Measurements from ENCODE around the gene OR10G6. TPM values are rescaled to one million over a fixed set of nuclear protein-coding genes. Genes with fewer than 3 reads are reported as not detected.

OR10G6 gene
- total RNA-seq, 2 experiments from 2014 or later: not detected

DNA sequence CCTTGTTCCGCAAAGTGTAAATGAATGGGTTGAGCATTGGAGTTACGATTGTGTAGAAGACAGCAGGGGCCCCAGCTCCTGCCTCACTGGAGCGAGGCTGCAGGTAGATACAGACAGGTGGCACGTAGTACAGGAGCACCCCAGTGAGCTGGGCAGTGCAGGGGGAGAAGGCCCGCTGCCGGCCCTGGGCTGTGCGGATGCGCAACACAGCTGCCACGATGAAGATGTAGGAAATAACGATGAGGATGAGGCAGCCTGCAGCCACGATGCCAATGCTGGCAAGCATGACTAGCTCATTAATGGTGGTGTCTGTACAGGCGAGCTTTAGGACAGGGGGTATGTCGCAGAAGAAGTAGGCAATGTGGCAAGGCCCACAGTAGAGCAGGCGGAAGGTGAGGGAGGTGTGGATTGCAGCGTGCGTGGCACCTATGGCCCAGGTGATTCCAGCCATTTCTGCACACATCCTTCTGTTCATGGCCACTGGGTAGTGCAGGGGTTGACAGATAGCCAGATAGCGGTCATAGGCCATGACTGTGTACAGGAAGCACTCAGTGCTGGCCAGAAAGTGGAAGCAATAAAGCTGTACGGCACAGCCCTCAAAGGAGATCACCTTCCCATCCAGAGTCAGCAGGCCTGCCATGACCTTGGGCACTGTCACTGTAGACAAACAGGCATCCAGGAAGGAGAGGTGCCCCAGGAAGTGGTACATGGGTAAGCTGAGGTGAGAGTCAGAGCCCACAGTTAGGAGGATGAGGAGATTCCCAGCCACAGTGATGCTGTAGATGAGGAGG, 18.0 kb downstream of the OR10G6 start:
- no peak for ATAC-seq (ENCODE audit: poor library complexity)
- Mint-ChIP-seq H3K27me3 (peaks cover 21% of the 10 kb centered on the region), H3K9me3 (peaks cover 4% of the 10 kb centered on the region), H3K36me3 (ENCODE audit: low read depth) (no peaks in the 10 kb centered on the region), H3K27ac (no peak overlapping the region), H3K4me1 (ENCODE audit: low read depth) (no peaks in the 10 kb centered on the region), H3K4me3 (no peak overlapping the region)
- H3K9me3 ChIP-seq (ENCODE audit: control insufficient read depth in 1 of 2, insufficient read depth in 1 of 2, low read length in 2 of 2): peaks cover 0 to 15% of the 10 kb centered on the region in 2 experiments
- no peaks in the 10 kb centered on the region for H3K36me3 ChIP-seq (ENCODE audit: insufficient read depth, low read length)
- POLR2A ChIA-PET: no interaction called here
- H3K4me1 ChIP-seq (ENCODE audit: insufficient read depth, low read length): no peaks in the 10 kb centered on the region
- intact Hi-C loops (cut with DNase I, micrococcal nuclease): no loop called here
- H3K27ac ChIP-seq (ENCODE audit: low read depth in 1 of 2, low read length in 2 of 2): no peak overlapping the region
- CTCF ChIA-PET: no interaction called here
- TF ChIP-seq, protein P1, sequence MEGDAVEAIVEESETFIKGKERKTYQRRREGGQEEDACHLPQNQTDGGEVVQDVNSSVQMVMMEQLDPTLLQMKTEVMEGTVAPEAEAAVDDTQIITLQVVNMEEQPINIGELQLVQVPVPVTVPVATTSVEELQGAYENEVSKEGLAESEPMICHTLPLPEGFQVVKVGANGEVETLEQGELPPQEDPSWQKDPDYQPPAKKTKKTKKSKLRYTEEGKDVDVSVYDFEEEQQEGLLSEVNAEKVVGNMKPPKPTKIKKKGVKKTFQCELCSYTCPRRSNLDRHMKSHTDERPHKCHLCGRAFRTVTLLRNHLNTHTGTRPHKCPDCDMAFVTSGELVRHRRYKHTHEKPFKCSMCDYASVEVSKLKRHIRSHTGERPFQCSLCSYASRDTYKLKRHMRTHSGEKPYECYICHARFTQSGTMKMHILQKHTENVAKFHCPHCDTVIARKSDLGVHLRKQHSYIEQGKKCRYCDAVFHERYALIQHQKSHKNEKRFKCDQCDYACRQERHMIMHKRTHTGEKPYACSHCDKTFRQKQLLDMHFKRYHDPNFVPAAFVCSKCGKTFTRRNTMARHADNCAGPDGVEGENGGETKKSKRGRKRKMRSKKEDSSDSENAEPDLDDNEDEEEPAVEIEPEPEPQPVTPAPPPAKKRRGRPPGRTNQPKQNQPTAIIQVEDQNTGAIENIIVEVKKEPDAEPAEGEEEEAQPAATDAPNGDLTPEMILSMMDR (IDR thresholded peaks at IDR 0.05): no peak
- no peak for DNase-seq
- no peak overlapping the region for H3K4me3 ChIP-seq (ENCODE audit: low read length)
- H3K27me3 ChIP-seq (ENCODE audit: control insufficient read depth in 1 of 2, insufficient read depth in 2 of 2, low read length in 2 of 2): peaks cover 0 to 2% of the 10 kb centered on the region in 2 experiments

DNA sequence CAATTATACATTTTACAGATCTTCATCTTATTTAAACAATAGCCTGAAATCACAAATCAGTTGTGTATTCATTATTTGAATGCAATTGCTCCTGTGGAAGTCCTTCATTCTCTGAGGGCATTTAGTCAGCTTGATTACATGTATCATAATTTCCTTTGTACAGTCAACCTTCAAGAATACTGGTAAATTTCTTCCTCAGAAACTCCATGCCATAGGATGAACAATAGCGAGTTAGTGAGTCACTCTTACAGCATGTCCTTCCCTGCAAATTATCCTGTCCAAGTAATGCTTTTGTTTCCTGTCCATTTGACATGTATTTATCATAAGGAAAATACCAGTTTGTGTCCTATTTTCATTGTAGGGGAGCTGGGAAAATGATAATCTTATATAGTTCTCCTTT, 21.1 kb downstream of the OR10G6 start:
- POLR2A ChIA-PET: no interaction called here
- no peak overlapping the region for H3K27ac Mint-ChIP-seq

DNA sequence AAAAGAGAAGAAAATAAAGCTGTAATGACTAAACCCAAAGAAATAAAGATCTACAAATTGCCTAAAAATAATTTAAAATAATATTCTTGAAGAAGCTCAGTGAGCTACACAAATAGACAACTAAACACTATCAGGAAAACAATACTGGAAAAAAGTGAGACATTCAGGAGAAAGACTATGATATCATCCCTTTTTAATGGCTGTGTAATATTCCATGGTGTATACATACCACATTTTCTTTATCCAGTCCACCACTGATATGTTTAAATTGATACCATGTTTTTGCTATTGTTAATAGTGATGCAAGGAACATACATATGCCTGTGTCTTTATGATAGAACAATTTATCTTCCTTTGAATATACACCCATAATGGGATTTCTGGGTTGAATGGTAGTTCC, 38.2 kb downstream of the OR10G6 start:
- H3K4me3 ChIP-seq (ENCODE audit: low read length): no peak overlapping the region
- Mint-ChIP-seq H3K36me3 (ENCODE audit: low read depth) (no peaks in the 10 kb centered on the region), H3K4me3 (no peak overlapping the region), H3K27ac (no peak overlapping the region), H3K4me1 (ENCODE audit: low read depth) (no peaks in the 10 kb centered on the region), H3K9me3 (peaks cover 7% of the 10 kb centered on the region), H3K27me3 (peaks cover 8% of the 10 kb centered on the region)
- CTCF ChIA-PET: no interaction called here
- POLR2A ChIA-PET: no interaction called here
- intact Hi-C loops (cut with DNase I, micrococcal nuclease): no loop called here
- TF ChIP-seq, protein P1 (IDR thresholded peaks at IDR 0.05): no peak
- DNase-seq: no peak
- no peaks in the 10 kb centered on the region for H3K27me3 ChIP-seq (ENCODE audit: control insufficient read depth in 1 of 2, insufficient read depth in 2 of 2, low read length in 2 of 2)
- no peaks in the 10 kb centered on the region for H3K36me3 ChIP-seq (ENCODE audit: insufficient read depth, low read length)
- no peak for ATAC-seq (ENCODE audit: poor library complexity)
- H3K27ac ChIP-seq (ENCODE audit: low read depth in 1 of 2, low read length in 2 of 2): no peak overlapping the region
- no peaks in the 10 kb centered on the region for H3K4me1 ChIP-seq (ENCODE audit: insufficient read depth, low read length)
- no peaks in the 10 kb centered on the region for H3K9me3 ChIP-seq (ENCODE audit: control insufficient read depth in 1 of 2, insufficient read depth in 1 of 2, low read length in 2 of 2)

More for the DNA sequence above, 21.1 kb downstream of the OR10G6 start:
- no peak for DNase-seq
- Mint-ChIP-seq H3K4me3 (no peak overlapping the region), H3K9me3 (peaks cover under 1% of the 10 kb centered on the region), H3K36me3 (ENCODE audit: low read depth) (no peaks in the 10 kb centered on the region), H3K27me3 (peaks cover 5% of the 10 kb centered on the region), H3K4me1 (ENCODE audit: low read depth) (no peaks in the 10 kb centered on the region)
- H3K36me3 ChIP-seq (ENCODE audit: insufficient read depth, low read length): no peaks in the 10 kb centered on the region
- no peak overlapping the region for H3K27ac ChIP-seq (ENCODE audit: low read depth in 1 of 2, low read length in 2 of 2)
- peaks cover 0 to 8% of the 10 kb centered on the region in 2 experiments for H3K9me3 ChIP-seq (ENCODE audit: control insufficient read depth in 1 of 2, insufficient read depth in 1 of 2, low read length in 2 of 2)
- TF ChIP-seq, protein P1 (IDR thresholded peaks at IDR 0.05): no peak
- intact Hi-C loops (cut with DNase I, micrococcal nuclease): no loop called here
- no peaks in the 10 kb centered on the region for H3K27me3 ChIP-seq (ENCODE audit: control insufficient read depth in 1 of 2, insufficient read depth in 2 of 2, low read length in 2 of 2)
- H3K4me1 ChIP-seq (ENCODE audit: insufficient read depth, low read length): no peaks in the 10 kb centered on the region
- CTCF ChIA-PET: no interaction called here
- ATAC-seq (ENCODE audit: poor library complexity): no peak
- H3K4me3 ChIP-seq (ENCODE audit: low read length): no peak overlapping the region
